SKM-1 (cell line): ENCODE data around the gene UBE2G1.
"Not testable (repeated sequence)": the region's sequence is repeated elsewhere in the genome, so short reads cannot be mapped to it uniquely, and the experiment has no call there.

Experiments used
- DNase-seq: peaks from one replicate; lab custom pipeline; 2025; ENCODE audit not compliant: unreplicated experiment; lab: John Stamatoyannopoulos, UW

The UBE2G1 gene

GRCh38 chr17:4375796-4376440 is 9.4 kb upstream of the UBE2G1 start:
- not testable (repeated sequence) for DNase-seq

GRCh38 chr17:4375039-4375748 is 8.7 kb upstream of the UBE2G1 start:
- no peak for DNase-seq

GRCh38 chr17:4369557-4370230 is 3.2 kb upstream of the UBE2G1 start:
- no peak for DNase-seq

DNA sequence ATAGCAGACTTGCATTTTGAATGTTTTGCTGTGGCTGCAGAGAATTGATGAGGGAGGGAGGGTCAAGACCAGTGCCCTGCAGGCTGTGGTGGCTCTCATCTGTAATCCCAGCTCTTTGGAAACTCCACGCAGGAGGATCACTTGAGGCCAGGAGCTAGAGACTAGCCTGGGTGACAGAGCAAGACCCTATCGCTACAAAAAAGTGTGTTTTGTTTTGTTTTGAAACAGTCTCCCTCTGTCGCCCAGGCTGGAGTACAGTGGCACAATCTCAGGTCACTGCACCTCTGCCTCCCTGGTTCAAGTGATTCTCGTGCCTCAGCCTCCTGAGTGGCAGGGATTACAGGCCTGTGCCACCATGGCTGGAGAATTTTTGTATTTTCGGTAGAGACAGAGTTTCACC is 1.9 kb upstream of the UBE2G1 start:
- DNase-seq = no peak

- not testable (repeated sequence) for DNase-seq
These were observed 702 bp upstream of the UBE2G1 start for GRCh38 chr17:4367177-4367576.

GRCh38 chr17:4365628-4366326 is 698 bp downstream of the UBE2G1 start:
- no peak for DNase-seq

- DNase-seq = peak; percentile 75
These were observed 1.3 kb downstream of the UBE2G1 start for GRCh38 chr17:4365103-4365627.

DNA sequence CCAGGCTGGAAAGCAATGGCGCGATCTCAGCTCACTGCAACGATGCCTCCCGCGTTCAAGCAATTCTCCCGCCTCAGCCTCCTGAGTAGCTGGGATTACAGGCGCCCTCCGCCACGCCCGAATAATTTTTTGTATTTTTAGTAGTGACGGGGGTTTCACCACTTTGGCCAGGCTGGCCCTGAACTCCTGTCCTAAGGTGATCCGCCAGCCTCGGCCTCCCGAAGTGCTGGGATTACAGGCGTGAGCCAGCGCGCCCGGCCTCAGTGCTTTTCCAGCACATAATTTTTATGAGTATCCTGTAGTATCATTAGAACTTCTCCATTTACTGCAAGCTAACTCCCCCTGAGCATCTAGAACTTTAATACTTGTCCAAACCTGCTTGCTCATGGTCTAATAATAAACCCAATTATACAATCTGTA is 1.8 kb downstream of the UBE2G1 start:
- DNase-seq = no peak

- no peak for DNase-seq
These were observed 4.3 kb downstream of the UBE2G1 start for GRCh38 chr17:4362141-4362540.

DNA sequence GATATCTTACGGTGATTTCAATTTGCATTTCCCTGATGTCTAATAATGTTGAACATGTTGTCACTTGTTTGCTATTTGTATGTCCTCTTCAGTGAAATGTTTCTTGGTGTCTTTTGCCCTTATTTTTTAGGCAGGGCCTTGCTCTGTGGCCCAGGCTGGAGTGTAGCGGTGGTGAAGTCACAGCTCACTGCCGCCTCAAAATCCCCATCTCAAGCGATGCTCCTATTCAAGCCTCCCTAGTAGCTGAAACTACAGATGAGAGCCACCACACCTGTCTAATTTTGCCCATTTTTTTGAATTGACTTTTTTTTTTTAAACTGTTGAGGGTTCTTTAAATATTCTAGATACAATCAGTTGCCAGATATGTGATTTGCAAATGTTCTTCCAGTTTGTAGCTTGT is 8.3 kb downstream of the UBE2G1 start:
- DNase-seq = no peak

DNA sequence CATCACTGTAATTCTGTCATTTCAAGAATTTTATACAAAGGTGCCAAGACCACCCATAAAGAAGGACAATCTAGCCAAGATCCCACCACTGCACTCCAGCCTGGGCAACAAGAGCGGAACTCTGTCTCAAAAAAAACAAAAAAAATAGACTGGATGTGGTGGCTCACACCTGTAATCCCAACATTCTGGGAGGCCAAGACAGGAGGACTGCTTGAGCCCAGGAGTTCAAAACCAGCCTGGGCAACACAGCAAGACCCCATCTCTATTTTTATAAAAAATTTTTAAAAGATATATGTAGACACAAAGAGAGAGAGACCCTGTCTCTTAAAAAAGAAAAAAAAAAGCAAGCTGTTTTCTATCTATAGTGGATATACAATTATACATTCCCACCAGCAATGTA is 8.8 kb downstream of the UBE2G1 start:
- DNase-seq = no peak

DNA sequence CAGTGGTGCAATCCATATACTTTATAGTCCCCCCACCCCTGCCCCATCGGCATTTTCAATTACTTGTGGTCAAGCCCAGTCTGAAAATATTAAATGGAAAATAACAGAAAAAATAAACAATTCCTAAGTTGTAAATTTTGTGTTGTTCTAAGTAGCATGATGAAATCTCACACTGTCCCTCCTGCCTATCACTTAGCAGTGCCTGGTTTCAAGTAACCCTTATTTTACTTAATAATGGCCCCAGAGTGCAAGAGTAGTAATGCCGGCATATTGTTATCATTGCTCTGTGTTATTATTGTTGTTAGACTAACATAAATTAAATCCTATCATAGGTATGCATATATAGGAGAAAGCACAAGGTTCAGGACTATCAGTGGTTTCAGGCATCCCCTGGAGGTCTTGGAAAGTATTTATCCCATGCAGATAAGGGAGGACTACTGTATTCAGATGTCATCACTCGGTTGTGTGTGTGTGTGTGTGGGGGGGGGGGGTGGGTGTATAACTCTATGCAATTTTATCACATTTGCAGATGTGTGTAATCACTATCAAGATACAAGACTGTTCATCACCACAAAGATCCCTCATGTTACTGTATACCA is 9.3 kb downstream of the UBE2G1 start:
- no peak for DNase-seq

- no peak for DNase-seq
These were observed 11.5 kb downstream of the UBE2G1 start for GRCh38 chr17:4354862-4355514.

DNA sequence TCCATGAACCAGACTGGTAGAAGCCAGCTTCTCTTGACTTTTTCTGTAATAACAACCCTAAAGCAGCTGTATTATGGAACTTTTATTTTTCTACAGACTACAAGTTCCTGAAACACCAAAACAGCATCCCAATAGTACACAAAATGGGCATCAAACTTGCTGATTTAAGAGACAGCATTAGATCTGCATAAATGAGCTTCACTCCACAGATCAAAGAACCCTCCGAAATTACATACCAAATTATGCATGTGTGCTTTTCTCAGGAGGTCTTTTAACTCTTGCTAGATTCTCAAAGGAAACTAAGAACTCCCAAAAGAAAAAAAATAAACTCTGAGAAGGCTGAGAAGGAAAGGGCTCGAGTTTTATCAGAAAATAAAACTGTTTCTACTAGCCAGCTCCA is 12.3 kb downstream of the UBE2G1 start:
- no peak for DNase-seq

DNA sequence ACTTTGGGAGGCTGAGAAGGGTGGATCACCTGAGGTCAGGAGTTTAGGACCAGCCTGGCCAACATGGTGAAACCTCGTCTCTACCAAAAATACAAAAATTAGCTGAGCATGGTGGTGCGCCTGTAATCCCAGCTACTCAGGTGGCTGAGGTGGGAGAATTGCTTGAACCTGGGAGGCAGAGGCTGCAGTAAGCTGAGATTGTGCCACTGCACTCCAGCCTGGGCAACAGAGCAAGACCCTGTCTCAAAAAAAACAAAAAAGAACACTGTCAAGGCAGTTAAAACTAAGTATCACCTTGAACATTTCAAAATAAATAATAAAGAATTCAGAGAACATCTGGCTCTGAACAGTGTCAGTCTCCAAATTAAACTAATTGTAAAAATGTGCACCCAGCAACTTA is 16.3 kb downstream of the UBE2G1 start:
- DNase-seq = not testable (repeated sequence)

GRCh38 chr17:4345581-4346252 is 20.8 kb downstream of the UBE2G1 start:
- no peak for DNase-seq

DNA sequence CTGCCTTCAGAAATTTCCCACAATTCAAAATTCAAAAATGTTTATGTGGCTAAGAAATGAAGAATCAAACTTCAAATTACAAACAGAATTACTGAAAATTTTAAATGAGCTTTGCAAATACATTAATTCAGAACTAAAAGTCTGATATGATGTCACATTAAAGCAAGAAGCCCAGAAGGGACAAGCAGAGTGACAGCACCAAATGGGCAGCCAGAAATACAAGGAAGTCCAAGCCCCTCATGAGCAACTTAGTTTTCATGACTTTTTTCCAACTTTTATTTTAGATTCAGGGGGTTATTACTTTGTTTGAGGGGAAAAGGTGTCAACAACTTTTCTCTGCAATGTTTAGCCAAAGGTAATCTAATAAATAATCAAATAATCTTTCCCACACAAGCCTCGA is 21.5 kb downstream of the UBE2G1 start:
- DNase-seq = no peak

- DNase-seq = no peak
These were observed 23.9 kb downstream of the UBE2G1 start for GRCh38 chr17:4342535-4342934.

- no peak for DNase-seq
These were observed 24.9 kb downstream of the UBE2G1 start for GRCh38 chr17:4341616-4341977.
